Limb (tissue), 2 donors: ENCODE data around the gene KIF13A.

Source experiments
- DNase-seq, 2 donors: peaks; one replicate each; pipeline ENCODE4 v3.0.0-alpha.2; 2016; ENCODE audit errors: extremely low spot score in 2 of 2

Gene KIF13A

DNA sequence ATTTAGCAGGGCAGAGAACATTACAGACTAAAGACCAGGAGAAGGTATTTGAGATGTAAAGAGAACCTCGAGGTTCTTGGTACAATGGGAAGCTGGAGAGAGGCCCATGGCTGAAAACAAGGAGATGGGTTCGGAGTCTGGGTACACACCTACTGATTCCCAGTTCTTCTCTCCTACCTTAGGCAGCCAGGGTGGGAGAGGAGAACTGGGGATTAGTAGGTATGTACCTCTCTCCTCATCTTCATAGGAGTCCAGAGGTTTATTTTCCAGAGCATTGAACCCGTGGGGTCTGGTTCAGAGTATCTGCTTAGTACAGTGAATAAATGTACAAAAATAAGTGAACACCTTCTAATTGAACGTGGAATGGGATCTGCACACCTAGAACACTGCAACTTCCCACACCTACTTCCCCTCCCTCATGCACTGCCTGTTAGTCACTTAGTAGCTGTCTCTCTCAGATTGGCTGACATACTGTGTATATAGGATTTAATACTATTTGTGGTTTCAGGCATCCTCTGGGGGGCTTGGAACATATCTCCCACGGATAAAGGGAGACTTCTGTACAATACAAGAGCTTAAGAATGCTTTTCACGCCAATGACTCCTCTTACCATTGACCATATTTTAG is 257.2 kb downstream of the KIF13A start:
- no peak for DNase-seq

DNA sequence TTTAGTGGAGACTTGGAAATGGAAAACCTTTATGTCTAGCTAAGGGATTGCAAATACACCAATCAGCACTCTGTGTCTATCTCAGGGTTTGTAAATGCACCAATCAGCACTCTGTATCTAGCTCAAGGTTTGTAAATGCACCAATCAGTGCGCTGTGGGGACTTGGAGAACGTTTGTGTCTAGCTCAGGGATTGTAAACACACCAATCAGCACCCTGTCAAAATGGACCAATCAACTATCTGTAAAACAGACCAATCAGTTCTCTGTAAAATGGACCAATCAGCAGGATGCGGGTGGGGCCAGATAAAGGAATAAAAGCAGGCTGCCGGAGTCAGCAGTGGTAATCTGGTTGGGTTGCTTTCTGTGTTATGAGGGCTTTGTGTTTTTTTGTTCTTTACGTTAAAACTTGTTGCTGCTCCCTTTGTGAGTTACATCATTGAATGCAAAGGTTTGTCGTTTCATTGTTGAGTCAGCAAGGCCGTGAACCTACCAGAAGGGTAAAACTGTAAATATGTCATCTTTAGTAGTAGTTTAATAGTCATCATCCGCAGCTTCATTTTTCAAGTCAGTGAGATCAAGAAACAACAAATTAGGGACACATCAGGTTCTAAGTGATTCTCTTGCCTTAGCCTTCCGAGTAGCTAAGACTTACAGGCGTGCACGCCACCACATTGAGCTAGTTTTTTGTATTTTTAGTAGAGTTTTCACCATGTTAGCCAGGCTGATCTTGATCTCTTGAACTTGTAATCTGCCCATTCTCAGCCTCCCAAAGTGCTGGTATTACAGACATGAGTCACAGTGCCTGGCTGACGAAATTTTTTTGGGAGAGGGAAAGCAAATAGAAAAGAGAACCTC is 258.0 kb downstream of the KIF13A start:
- no peak for DNase-seq

- no peak for DNase-seq
Observed at GRCh38 chr6:17728551-17729222, 258.7 kb downstream of the KIF13A start.

DNA sequence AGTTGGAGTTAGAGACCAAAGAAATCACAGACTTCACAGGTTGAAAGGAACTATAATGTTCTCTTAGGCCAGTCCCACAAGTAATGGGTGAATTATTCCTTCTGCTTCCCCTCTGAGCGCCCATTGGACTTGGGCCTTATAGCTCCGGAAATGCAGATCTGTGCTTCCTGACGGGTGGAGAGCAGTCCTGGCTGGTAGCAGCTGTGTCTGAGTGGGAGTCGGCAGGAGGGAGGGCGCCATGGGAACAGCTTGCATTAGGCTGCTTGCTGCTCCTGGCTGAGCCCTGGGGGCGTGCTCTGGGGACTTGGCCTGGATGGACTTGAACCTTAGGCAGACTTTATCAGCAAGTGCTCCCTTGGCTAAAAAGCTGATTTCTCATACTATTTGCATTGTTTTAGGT is 262.4 kb downstream of the KIF13A start:
- DNase-seq = peak in 1 of 2 donors; percentile 56

GRCh38 chr6:17724341-17724740 is 263.1 kb downstream of the KIF13A start:
- DNase-seq = no peak

DNA sequence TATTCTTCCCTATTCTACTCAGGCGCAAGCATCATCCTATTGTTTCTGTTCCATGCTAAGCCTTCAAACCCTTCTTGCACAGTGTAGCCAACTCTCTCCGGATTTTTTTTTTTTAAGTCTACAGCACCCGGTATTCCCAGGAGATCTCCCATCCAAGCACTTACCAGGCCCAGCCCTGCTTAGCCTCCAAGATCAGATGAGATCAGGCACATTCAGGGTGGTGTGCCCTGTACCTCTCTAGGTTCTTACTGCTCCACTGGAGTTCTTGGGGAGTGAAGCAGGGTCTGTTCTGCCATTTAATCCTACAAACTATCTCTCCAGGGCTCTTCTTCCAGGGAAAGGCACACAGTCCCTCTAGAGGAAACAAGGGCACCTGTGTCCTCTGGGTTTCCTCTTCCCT is 265.8 kb downstream of the KIF13A start:
- no peak for DNase-seq

GRCh38 chr6:17719323-17720041 is 268.0 kb downstream of the KIF13A start:
- DNase-seq = no peak

- DNase-seq = no peak
Observed at GRCh38 chr6:17716221-17716620, 271.2 kb downstream of the KIF13A start.

DNA sequence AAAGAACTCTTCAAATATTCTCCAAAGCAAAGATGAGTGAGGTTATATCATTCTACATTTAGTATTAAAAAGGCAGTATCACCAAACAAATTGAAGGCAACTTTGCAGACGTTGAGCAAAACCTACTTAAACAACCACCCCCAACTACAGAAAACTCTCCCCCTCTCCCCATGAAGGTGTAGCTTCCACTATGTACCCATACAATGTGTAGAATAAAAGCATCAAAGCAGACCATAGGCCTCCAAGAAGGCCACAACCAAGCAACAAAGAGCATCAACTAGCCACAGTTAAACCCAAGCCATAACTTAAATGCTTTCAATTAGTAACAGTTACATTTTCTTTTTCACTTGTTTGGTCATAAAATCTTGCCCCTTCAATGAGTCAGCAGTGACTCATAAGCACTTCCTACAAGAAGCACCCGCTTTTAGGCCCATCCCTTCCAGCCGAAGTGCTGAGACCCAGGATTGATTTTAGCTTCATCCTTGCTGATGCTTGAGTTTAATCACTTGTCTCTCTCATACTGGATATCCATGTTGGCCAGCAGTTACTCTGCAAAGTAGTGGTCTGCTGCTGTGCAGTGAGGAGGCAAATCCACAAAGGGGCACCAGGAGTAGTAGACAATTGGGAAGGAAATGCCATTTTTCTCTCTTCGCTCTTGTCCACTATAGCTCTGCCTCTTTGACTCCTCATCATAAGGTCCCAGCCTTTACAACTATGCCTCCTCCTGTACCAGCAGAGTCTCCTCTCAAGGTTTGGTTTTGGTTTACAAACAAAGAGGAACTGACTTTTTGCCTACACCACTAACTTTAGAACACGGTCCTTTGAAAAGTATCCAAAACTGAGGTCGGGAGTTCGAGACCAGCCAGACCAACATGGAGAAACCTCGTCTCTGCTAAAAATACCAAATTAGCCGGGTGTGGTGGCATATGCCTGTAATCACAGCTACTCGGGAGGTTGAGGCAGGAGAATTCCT is 272.3 kb downstream of the KIF13A start:
- no peak for DNase-seq

DNA sequence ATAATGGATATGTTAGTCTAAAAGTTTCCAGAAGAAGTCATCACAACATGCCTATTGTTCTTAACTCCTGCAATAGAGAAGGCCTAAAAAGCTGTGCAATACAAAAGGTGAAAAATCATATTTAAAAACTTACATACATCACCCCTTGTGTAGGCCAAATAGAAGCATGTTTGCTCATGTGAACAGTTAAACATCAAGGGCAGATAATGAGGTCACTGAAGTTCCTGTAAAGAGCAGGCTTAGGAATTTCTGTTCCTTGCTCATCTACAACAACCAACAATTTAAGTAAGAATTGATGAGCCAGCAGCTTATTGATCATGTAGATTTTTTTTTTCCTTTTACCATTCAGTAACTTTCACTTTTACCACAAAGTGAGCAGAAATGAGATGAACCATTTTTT is 273.3 kb downstream of the KIF13A start:
- no peak for DNase-seq

GRCh38 chr6:17712576-17712975 is 274.9 kb downstream of the KIF13A start:
- DNase-seq = no peak

GRCh38 chr6:17710331-17710730 is 277.1 kb downstream of the KIF13A start:
- DNase-seq = no peak

- DNase-seq = no peak
Observed at GRCh38 chr6:17709476-17709875, 278.0 kb downstream of the KIF13A start.
